GM18873 (cell line): ENCODE results near the gene NAALADL2.
"Not testable (repeated sequence)": the region's sequence is repeated elsewhere in the genome, so short reads cannot be mapped to it uniquely, and the experiment has no call there.

Experiments
- ATAC-seq: cut with Tn5 transposase; IDR thresholded peaks from one replicate; pipeline ENCODE4 v1.9.1; 2021; ENCODE audit warnings: mild to moderate bottlenecking, moderate library complexity, moderate number of reproducible peaks; ENCODE audit not compliant: unreplicated experiment, low FRiP score

The NAALADL2 gene

DNA sequence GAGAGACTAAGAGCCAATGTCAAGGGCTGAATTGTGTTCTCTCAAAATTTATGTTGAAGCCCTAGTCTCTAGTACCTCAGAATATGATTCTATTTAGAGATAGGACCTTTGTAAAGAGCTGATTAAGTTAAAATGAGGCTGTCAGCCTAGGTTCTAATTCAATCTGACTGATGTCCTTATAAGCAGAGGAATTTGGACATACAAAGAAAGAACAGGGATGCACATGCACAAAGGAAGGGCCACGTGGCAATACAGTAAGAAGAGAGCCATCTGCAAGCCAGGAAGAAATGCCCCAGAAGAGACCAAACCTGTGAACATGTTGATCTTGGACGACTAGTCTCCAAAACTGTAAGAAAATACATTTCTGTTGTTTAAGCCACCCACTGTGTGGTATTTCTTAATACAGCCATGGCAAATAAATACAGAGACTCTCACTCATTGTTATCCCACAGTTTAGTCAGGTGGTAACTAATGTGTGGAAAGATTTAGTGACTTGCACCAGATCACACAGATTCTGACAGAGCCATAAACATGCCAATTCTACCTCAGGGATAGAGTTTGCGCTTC, 652.2 kb downstream of the NAALADL2 start:
- no peak for ATAC-seq

DNA sequence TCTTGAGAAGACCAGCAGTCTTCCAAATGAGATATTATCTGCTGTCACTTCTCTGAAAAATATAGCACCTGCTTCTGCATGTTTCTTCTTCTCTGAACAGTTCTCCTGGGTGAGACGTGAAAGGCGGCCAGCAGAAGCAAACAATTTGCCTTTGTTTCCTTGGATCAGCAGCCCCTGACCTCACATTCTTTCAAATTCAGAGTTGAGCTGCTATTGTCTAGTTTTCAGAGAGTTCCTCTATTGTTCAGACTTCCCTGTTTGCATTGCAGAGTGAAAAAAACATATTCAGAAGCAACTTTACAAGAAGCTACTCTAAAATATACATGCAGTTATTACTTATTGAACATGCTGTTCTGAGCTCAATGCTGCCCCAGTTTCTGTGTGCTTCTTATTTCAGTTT, 653.6 kb downstream of the NAALADL2 start:
- ATAC-seq = no peak

DNA sequence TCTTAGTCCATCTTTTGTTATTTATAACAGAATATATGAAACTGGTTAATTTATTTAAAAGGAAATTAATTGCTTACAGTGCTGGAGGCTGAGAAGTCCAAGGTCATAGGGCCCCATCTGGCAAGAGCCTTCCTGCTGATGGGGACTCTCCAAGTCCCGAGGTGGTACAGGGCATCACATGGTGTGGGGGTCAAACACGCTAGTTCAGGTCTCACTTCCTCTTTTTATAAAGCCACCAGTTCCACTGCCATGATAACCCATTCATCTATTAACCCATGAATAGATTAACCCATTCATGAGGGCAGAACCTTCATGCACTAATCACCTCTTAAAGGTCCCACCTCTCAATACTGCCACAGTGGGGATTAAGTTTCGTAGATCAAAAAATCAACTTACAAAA, 659.3 kb downstream of the NAALADL2 start:
- peak; percentile 55 for ATAC-seq

DNA sequence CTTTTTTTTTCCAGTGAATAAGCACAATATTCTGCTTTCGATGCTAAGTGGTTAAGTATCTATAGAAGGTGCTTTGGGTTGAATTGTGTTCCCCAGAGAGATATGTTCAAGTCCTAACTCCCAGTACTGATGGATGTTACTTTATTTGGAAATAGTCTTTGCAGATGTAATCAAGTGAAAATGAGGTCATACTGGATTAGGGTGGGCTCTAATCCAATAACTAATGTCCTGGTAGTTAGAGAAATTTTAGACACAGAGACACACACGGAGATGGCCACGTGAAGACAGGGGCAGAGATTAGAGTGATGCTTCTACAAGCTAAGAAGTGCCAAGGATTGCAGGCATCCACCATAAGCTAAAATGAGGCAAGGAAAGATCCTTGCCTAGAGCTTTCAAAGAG, 662.3 kb downstream of the NAALADL2 start:
- no peak for ATAC-seq

- ATAC-seq = no peak
These were observed 667.1 kb downstream of the NAALADL2 start for GRCh38 chr3:175526191-175526590.

DNA sequence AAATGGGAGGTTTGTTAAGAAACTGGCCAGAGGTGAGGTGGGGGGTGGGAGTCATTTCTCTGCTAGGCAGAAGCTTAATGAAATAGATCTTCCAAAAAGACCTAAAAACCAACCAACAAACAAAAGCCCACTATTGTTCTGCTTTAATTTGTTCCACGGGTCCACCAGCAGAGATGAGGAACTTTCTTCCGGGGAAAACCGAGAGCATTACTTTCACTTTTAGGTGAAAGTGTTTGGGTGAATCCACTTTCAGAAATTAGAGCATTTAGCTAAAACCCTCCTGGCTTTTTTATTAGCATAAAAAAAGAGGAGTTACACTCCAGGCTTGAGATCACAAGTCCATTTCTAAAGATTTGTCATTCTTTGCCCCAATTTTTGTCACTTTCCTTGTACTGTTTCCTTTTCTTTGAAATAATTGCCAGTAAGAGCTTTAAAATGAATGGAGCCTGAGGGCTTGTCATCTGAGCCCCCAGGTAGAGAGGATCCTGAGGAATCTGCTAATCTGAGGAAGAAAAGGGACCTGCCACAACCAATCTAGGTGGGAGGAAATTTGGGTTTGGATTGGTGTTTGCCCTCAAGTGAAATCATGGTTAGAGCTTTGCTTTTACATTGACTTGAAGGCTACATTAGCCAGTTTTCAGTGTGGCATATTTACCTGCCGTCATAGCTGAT, 667.6 kb downstream of the NAALADL2 start:
- ATAC-seq = no peak

GRCh38 chr3:175528693-175529092, 669.6 kb downstream of the NAALADL2 start:
- ATAC-seq = not testable (repeated sequence)

GRCh38 chr3:175535351-175535750, 676.2 kb downstream of the NAALADL2 start:
- ATAC-seq = no peak

DNA sequence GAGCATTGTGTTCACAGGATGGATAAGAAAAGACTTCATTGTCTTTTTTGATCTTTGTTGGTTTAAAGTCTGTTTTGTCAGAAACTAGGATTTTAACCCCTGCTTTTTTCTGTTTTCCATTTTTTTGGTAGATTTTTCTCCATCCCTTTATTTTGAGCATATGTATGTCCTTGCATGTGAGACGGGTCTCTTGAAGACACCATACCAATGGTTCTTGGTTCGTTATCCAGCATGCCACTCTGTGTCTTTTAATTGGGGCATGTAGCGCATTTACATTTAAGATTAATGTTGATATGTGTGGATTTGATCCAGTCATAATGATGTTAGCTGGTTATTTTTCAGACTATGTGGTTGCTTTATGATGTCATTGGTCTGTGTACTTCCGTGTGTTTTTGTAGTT, 687.0 kb downstream of the NAALADL2 start:
- ATAC-seq = no peak

- ATAC-seq = no peak
These were observed 693.8 kb downstream of the NAALADL2 start for GRCh38 chr3:175552929-175553328.

- ATAC-seq = no peak
These were observed 695.7 kb downstream of the NAALADL2 start for GRCh38 chr3:175554801-175555200.

DNA sequence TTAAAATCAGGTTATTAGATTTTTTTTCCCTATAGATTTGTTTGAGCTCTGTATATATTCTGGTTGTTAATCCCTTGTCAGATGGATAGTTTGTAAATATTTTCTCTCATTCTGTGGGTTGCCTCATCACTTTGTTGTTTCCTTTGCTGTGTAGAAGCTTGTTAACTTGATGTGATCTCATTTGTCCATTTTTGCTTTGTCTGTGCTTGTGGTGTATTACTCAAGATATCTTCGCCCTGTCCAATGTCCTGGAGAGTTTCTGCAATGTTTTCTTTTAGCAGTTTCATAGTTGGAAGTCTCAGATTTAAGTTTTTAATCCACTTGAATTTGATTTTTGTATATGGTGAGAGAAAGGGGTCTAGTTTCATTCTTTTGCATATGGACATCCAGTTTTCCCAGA, 699.1 kb downstream of the NAALADL2 start:
- ATAC-seq = no peak

- ATAC-seq = no peak
These were observed 705.2 kb downstream of the NAALADL2 start for GRCh38 chr3:175564363-175564762.

- no peak for ATAC-seq
These were observed 712.0 kb downstream of the NAALADL2 start for GRCh38 chr3:175571096-175571495.

- ATAC-seq = no peak
These were observed 714.1 kb downstream of the NAALADL2 start for GRCh38 chr3:175573226-175573625.

- no peak for ATAC-seq
These were observed 721.2 kb downstream of the NAALADL2 start for GRCh38 chr3:175580318-175580717.

GRCh38 chr3:175585898-175586297, 726.8 kb downstream of the NAALADL2 start:
- ATAC-seq = no peak

DNA sequence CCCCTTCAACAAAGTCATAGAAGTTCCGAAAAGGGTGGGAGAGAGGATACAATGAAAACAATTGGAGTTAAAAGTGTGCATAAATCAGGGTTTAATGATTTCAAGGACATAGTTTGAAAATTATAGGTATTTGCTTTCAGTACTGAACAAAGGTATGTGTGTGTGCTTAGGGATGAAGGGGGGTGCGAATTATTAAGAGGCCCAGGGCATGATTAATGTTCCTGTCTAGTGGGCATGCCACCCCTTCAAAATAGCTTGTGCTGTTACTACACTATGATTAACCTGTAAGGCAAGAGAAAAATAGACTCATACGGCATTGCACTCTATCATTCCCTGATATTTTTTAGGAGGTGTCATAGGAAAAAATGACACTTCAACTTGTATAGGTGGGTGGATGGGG, 731.6 kb downstream of the NAALADL2 start:
- no peak for ATAC-seq

DNA sequence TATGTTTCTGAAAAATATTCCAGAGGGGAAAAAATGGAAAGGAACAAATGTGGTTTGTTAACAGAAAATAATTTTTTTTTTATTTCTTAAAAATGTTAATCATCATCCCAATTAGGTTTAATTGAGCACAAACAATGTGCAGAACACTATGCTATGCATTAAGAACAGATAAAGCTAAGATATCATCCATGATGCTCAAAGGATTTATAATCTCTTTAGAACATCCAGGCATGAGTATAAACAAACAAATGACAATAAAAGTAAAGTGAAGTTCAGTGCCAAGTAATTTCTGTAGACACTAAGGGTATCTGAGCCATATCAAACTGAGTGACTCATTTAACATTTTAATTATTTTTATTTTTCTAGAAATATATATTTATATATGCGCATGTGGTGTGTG, 732.2 kb downstream of the NAALADL2 start:
- no peak for ATAC-seq

GRCh38 chr3:175593331-175593730, 734.2 kb downstream of the NAALADL2 start:
- ATAC-seq = no peak

GRCh38 chr3:175598740-175599139, 739.6 kb downstream of the NAALADL2 start:
- ATAC-seq = no peak

DNA sequence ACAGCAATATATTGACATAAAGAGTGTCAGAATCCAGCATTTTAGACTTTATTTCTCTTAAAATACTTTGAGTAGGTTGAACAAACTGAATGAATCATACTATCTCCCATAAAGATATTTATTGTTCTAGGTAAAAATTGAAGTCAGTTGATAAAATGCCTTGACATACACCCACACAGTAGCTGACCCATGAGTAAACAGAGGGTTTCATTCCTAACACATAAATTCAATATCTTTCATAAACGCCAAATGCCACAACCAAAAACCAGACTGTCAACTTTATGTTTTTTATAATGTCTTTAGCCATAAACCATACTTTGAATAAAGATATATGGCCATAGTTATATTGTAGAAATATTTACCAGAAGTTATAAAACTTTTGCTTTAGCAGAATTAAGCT, 742.4 kb downstream of the NAALADL2 start:
- ATAC-seq = no peak
